Activated naive CD8-positive, alpha-beta T cell treated with anti-CD3 and anti-CD28 coated beads, Interleukin-2, amount 10 ng/mL, durations not matched to agents 7 days and 5 days (primary cell): ENCODE results near the gene CMSS1. TPM values are rescaled to one million over a fixed set of nuclear protein-coding genes. Genes with fewer than 3 reads are reported as not detected.

Experiments
- ATAC-seq: fragments of 150-1000 bp; cut with Tn5 transposase; one replicate; pipeline ENCODE4 v1.10.0; 2021; ENCODE audit warnings: low read depth, moderate library complexity
- POLR2A ChIA-PET: fragments of 350-600 bp; sonication (Branson Sonifier 250); formaldehyde crosslinking; loops from one replicate; lab custom pipeline; 2021; ENCODE audit warnings: antibody characterized with exemption; lab: Charles Lee
- DNase-seq: peaks from one replicate; pipeline ENCODE4 v3.0.0; 2021
- H3K27ac Mint-ChIP-seq: one replicate; pipeline ENCODE4 v1.8.0; 2022; ENCODE audit warnings: mild to moderate bottlenecking, mixed read lengths
- H3K27me3 Mint-ChIP-seq: one replicate; pipeline ENCODE4 v1.8.0; 2022; ENCODE audit warnings: mild to moderate bottlenecking, moderate library complexity, mixed read lengths
- H3K36me3 Mint-ChIP-seq: one replicate; pipeline ENCODE4 v1.8.0; 2021; ENCODE audit warnings: mild to moderate bottlenecking, mixed read lengths
- H3K4me1 Mint-ChIP-seq: one replicate; pipeline ENCODE4 v1.8.0; 2021; ENCODE audit warnings: mixed read lengths
- H3K4me3 Mint-ChIP-seq: one replicate; pipeline ENCODE4 v1.8.0; 2022; ENCODE audit warnings: mild to moderate bottlenecking, moderate library complexity, mixed read lengths
- H3K9me3 Mint-ChIP-seq: one replicate; pipeline ENCODE4 v1.8.0; 2021; ENCODE audit warnings: mixed read lengths
- total RNA-seq, 2 experiments: library from RNA; stranded (reverse); gene quantifications; one replicate each; pipeline ENCODE4 v1.2.3, GENCODE V29; 2021

Gene CMSS1
- 10 to 100 TPM; 24.2 to 31.8 TPM for total RNA-seq

GRCh38 chr3:99817437-99818240 is at the start of gene CMSS1:
TSS of gene CMSS1 (plus strand) at chr3:99817862.
- peaks cover 29% of the 10 kb centered on the region for H3K4me1 Mint-ChIP-seq
- no peaks in the 10 kb centered on the region for H3K9me3 Mint-ChIP-seq
- H3K36me3 Mint-ChIP-seq = peaks cover 6% of the 10 kb centered on the region
- H3K27ac Mint-ChIP-seq = peak within 1 kb of the TSS; percentile 86
- H3K4me3 Mint-ChIP-seq = peak within 1 kb of the TSS; percentile 87
- POLR2A ChIA-PET = interaction anchor here (1.5 kb wide), 1 partner anchor 443 kb away, joined by 5 read pairs; the partner anchor contains the start of gene TBC1D23
- peak; percentile 96 for DNase-seq
- H3K27me3 Mint-ChIP-seq = no peaks in the 10 kb centered on the region
- ATAC-seq = peak; percentile 96

- no peaks in the 10 kb centered on the region for H3K4me1 Mint-ChIP-seq
- POLR2A ChIA-PET = no interaction called here
- no peak overlapping the region for H3K4me3 Mint-ChIP-seq
- DNase-seq (no peak), ATAC-seq (no peak)
- no peaks in the 10 kb centered on the region for H3K9me3 Mint-ChIP-seq
- H3K36me3 Mint-ChIP-seq = no peaks in the 10 kb centered on the region
- peaks cover 2% of the 10 kb centered on the region for H3K27me3 Mint-ChIP-seq
- no peak overlapping the region for H3K27ac Mint-ChIP-seq
Measured at GRCh38 chr3:99768126-99768525, 49.5 kb upstream of the CMSS1 start.

GRCh38 chr3:99768808-99769501 is 48.7 kb upstream of the CMSS1 start:
- H3K27ac Mint-ChIP-seq = no peak overlapping the region
- ATAC-seq = no peak
- no peaks in the 10 kb centered on the region for H3K4me1 Mint-ChIP-seq
- no peak overlapping the region for H3K4me3 Mint-ChIP-seq
- H3K9me3 Mint-ChIP-seq = no peaks in the 10 kb centered on the region
- H3K36me3 Mint-ChIP-seq = no peaks in the 10 kb centered on the region
- POLR2A ChIA-PET = no interaction called here
- H3K27me3 Mint-ChIP-seq = peaks cover 2% of the 10 kb centered on the region
- no peak for DNase-seq

- H3K9me3 Mint-ChIP-seq = no peaks in the 10 kb centered on the region
- no peak overlapping the region for H3K4me3 Mint-ChIP-seq
- H3K27me3 Mint-ChIP-seq = peaks cover 2% of the 10 kb centered on the region
- ATAC-seq = no peak
- H3K36me3 Mint-ChIP-seq = no peaks in the 10 kb centered on the region
- POLR2A ChIA-PET = no interaction called here
- H3K4me1 Mint-ChIP-seq = no peaks in the 10 kb centered on the region
- H3K27ac Mint-ChIP-seq = no peak overlapping the region
- DNase-seq = no peak
Measured at GRCh38 chr3:99772171-99772570, 45.5 kb upstream of the CMSS1 start.

GRCh38 chr3:99772671-99773070 is 45.0 kb upstream of the CMSS1 start:
- Mint-ChIP-seq H3K27ac (no peak overlapping the region), H3K27me3 (peaks cover 4% of the 10 kb centered on the region), H3K4me1 (no peaks in the 10 kb centered on the region), H3K9me3 (no peaks in the 10 kb centered on the region), H3K36me3 (no peaks in the 10 kb centered on the region), H3K4me3 (no peak overlapping the region)
- no peak for DNase-seq
- no peak for ATAC-seq
- POLR2A ChIA-PET = no interaction called here

- Mint-ChIP-seq H3K27ac (no peak overlapping the region), H3K27me3 (peaks cover 18% of the 10 kb centered on the region), H3K36me3 (no peaks in the 10 kb centered on the region), H3K9me3 (no peaks in the 10 kb centered on the region), H3K4me1 (no peaks in the 10 kb centered on the region), H3K4me3 (no peak overlapping the region)
- ATAC-seq (no peak), DNase-seq (no peak)
- POLR2A ChIA-PET = no interaction called here
Measured at GRCh38 chr3:99774467-99774866, 43.2 kb upstream of the CMSS1 start.

GRCh38 chr3:99776516-99777209 is 41.0 kb upstream of the CMSS1 start:
- POLR2A ChIA-PET = interaction anchor here (0.6 kb wide), 1 partner anchor 17 kb away, joined by 4 read pairs; no protein-coding TSS in a partner anchor
- Mint-ChIP-seq H3K4me1 (peaks cover 3% of the 10 kb centered on the region), H3K4me3 (no peak overlapping the region), H3K27me3 (peaks cover 25% of the 10 kb centered on the region), H3K9me3 (no peaks in the 10 kb centered on the region), H3K36me3 (no peaks in the 10 kb centered on the region), H3K27ac (no peak overlapping the region)
- DNase-seq (no peak), ATAC-seq (no peak)

- no peak for DNase-seq
- Mint-ChIP-seq H3K4me1 (peaks cover 3% of the 10 kb centered on the region), H3K9me3 (no peaks in the 10 kb centered on the region), H3K36me3 (no peaks in the 10 kb centered on the region), H3K27me3 (peaks cover 27% of the 10 kb centered on the region), H3K4me3 (no peak overlapping the region), H3K27ac (no peak overlapping the region)
- POLR2A ChIA-PET = no interaction called here
- ATAC-seq = no peak
Measured at GRCh38 chr3:99777210-99777549, 40.5 kb upstream of the CMSS1 start.

- ATAC-seq = no peak
- no peaks in the 10 kb centered on the region for H3K9me3 Mint-ChIP-seq
- no peaks in the 10 kb centered on the region for H3K36me3 Mint-ChIP-seq
- H3K27ac Mint-ChIP-seq = no peak overlapping the region
- DNase-seq = no peak
- H3K4me3 Mint-ChIP-seq = no peak overlapping the region
- H3K4me1 Mint-ChIP-seq = peaks cover 3% of the 10 kb centered on the region
- H3K27me3 Mint-ChIP-seq = peaks cover 27% of the 10 kb centered on the region
- POLR2A ChIA-PET = no interaction called here
Measured at GRCh38 chr3:99777708-99778107, 40.0 kb upstream of the CMSS1 start.

GRCh38 chr3:99780749-99781148 is 36.9 kb upstream of the CMSS1 start:
- H3K4me3 Mint-ChIP-seq = no peak overlapping the region
- POLR2A ChIA-PET = no interaction called here
- no peak for ATAC-seq

GRCh38 chr3:99781761-99782160 is 35.9 kb upstream of the CMSS1 start:
- Mint-ChIP-seq H3K27ac (no peak overlapping the region), H3K4me1 (peaks cover 3% of the 10 kb centered on the region), H3K27me3 (peaks cover 46% of the 10 kb centered on the region), H3K4me3 (no peak overlapping the region), H3K36me3 (no peaks in the 10 kb centered on the region), H3K9me3 (no peaks in the 10 kb centered on the region)
- DNase-seq (no peak), ATAC-seq (no peak)
- POLR2A ChIA-PET = no interaction called here

More at GRCh38 chr3:99780749-99781148, 36.9 kb upstream of the CMSS1 start:
- H3K9me3 Mint-ChIP-seq = no peaks in the 10 kb centered on the region
- peaks cover 3% of the 10 kb centered on the region for H3K4me1 Mint-ChIP-seq
- H3K36me3 Mint-ChIP-seq = no peaks in the 10 kb centered on the region
- no peak for DNase-seq
- H3K27me3 Mint-ChIP-seq = peaks cover 41% of the 10 kb centered on the region
- H3K27ac Mint-ChIP-seq = no peak overlapping the region

- peaks cover 52% of the 10 kb centered on the region for H3K27me3 Mint-ChIP-seq
- DNase-seq (no peak), ATAC-seq (no peak)
- no peak overlapping the region for H3K27ac Mint-ChIP-seq
- H3K9me3 Mint-ChIP-seq = no peaks in the 10 kb centered on the region
- peaks cover 3% of the 10 kb centered on the region for H3K4me1 Mint-ChIP-seq
- no peak overlapping the region for H3K4me3 Mint-ChIP-seq
- H3K36me3 Mint-ChIP-seq = no peaks in the 10 kb centered on the region
- POLR2A ChIA-PET = no interaction called here
Measured at GRCh38 chr3:99783011-99783573, 34.6 kb upstream of the CMSS1 start.

GRCh38 chr3:99789011-99789721 is 28.5 kb upstream of the CMSS1 start:
- Mint-ChIP-seq H3K9me3 (no peaks in the 10 kb centered on the region), H3K4me3 (no peak overlapping the region), H3K27me3 (peaks cover 40% of the 10 kb centered on the region), H3K36me3 (no peaks in the 10 kb centered on the region), H3K4me1 (no peaks in the 10 kb centered on the region), H3K27ac (no peak overlapping the region)
- ATAC-seq (peak; percentile 73), DNase-seq (no peak)
- POLR2A ChIA-PET = no interaction called here
